ENCODE results near the gene MKS1.

MKS1 gene

DNA sequence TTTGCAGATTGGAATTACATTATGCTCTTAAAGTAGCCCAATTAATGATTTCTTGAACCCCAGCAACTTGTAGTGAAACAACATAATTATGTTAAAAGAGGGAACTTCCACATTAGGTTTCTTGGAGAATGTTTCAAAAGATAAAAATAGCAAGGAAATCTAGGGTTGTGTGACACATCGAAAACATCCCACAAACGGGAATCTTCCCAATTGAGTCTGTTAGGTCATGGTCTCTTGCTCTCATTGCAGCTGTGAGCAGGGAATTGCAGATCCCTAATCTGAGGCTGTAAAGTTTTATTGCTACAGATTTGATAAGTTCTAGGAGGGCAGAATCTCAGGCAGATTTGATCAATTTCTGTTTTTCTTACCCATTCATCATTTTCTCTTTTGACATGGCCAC lies 12.6 kb upstream of the MKS1 start:
- peak; percentile 4 for DNase-seq
- in situ Hi-C loops (cut with HindIII; ENCODE audit: low pct_ligation_motif_present, low sequenced_read_pairs): no loop called here
- no peak overlapping the region for H3K27ac ChIP-seq
- H3K4me3 ChIP-seq (ENCODE audit: low read depth, low read length): no peak overlapping the region
- H3K36me3 ChIP-seq (replicated peaks): no peaks in the 10 kb centered on the region
- no peaks in the 10 kb centered on the region for H3K27me3 ChIP-seq (replicated peaks)
- TF ChIP-seq, protein P1, sequence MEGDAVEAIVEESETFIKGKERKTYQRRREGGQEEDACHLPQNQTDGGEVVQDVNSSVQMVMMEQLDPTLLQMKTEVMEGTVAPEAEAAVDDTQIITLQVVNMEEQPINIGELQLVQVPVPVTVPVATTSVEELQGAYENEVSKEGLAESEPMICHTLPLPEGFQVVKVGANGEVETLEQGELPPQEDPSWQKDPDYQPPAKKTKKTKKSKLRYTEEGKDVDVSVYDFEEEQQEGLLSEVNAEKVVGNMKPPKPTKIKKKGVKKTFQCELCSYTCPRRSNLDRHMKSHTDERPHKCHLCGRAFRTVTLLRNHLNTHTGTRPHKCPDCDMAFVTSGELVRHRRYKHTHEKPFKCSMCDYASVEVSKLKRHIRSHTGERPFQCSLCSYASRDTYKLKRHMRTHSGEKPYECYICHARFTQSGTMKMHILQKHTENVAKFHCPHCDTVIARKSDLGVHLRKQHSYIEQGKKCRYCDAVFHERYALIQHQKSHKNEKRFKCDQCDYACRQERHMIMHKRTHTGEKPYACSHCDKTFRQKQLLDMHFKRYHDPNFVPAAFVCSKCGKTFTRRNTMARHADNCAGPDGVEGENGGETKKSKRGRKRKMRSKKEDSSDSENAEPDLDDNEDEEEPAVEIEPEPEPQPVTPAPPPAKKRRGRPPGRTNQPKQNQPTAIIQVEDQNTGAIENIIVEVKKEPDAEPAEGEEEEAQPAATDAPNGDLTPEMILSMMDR (IDR thresholded peaks at IDR 0.05; ENCODE audit: low read depth, low read length, missing control alignments): no peak

DNA sequence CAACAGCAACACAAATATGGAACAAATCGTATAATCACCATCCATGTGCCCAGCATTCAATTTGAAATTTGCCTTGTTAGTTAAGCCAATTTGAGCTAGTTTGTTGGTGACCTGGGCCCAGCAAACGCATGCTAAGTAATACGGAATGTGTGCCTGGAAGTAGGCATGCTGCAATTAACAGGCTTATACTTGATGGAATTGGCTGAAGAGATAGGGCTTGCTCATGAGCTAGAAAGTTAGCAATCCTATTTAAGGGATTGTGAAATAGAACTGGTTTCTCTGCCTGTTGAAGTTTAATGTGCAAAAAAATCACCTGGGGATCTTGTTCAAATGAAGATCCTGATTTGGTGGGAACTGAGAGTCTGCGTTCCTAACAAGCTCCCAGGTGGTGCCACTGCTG lies 10.8 kb upstream of the MKS1 start:
- TF ChIP-seq, protein P1 (IDR thresholded peaks at IDR 0.05; ENCODE audit: low read depth, low read length, missing control alignments): no peak
- no peaks in the 10 kb centered on the region for H3K27me3 ChIP-seq (replicated peaks)

DNA sequence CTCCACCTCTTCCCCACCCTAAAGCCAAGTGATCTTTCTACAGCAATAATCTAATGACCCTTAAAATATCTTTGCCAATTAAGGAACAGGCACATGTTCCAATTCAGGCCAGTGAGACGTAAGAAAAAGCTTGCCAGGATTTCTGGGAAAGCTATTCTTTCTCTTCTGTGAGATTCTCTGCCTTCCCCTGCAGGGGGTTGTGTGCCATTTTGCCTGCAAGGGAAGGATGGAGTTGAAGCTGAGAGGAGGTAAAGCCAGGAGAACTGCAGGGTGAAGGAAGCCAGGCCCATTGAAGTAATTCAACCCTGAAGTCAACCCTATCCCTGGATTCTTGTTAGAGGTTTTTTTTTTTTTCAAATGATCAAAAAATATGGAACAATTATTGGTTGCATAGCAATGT lies 10.3 kb upstream of the MKS1 start:
- Histone ChIP-seq H3K4me3 (ENCODE audit: low read depth, low read length) (no peak overlapping the region), H3K27ac (no peak overlapping the region), H3K36me3 (replicated peaks) (no peaks in the 10 kb centered on the region), H3K27me3 (replicated peaks) (no peaks in the 10 kb centered on the region)
- DNase-seq: no peak
- in situ Hi-C loops (cut with HindIII; ENCODE audit: low pct_ligation_motif_present, low sequenced_read_pairs): no loop called here
- TF ChIP-seq, protein P1 (IDR thresholded peaks at IDR 0.05; ENCODE audit: low read depth, low read length, missing control alignments): no peak

More for the DNA sequence above, 10.8 kb upstream of the MKS1 start:
- no peaks in the 10 kb centered on the region for H3K36me3 ChIP-seq (replicated peaks)
- no peak overlapping the region for H3K4me3 ChIP-seq (ENCODE audit: low read depth, low read length)
- no peak for DNase-seq
- H3K27ac ChIP-seq: no peak overlapping the region
- in situ Hi-C loops (cut with HindIII; ENCODE audit: low pct_ligation_motif_present, low sequenced_read_pairs): no loop called here

DNA sequence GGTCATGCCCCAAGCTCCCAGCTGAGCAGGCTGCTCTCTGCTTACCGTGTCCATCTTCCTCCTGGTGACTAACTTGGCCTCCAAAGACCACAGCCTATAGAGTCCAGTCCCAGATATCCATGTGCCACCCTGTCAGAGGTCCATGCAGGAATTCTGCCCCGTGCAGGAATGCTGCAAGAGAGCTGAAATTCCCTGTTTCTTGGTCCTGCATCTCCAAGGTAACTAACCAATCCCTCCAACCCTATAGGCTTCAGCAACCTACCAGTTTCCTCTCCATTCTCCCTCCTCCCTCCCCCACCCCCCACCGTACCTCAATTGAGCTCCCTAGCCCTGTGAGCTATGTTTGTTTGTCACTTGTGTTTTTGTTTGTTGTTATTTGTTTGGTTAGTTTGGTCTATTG lies 9.6 kb upstream of the MKS1 start:
- Histone ChIP-seq H3K36me3 (replicated peaks) (no peaks in the 10 kb centered on the region), H3K4me3 (ENCODE audit: low read depth, low read length) (no peak overlapping the region), H3K27me3 (replicated peaks) (no peaks in the 10 kb centered on the region), H3K27ac (no peak overlapping the region)
- no peak for DNase-seq
- TF ChIP-seq, protein P1 (IDR thresholded peaks at IDR 0.05; ENCODE audit: low read depth, low read length, missing control alignments): no peak
- in situ Hi-C loops (cut with HindIII; ENCODE audit: low pct_ligation_motif_present, low sequenced_read_pairs): no loop called here

DNA sequence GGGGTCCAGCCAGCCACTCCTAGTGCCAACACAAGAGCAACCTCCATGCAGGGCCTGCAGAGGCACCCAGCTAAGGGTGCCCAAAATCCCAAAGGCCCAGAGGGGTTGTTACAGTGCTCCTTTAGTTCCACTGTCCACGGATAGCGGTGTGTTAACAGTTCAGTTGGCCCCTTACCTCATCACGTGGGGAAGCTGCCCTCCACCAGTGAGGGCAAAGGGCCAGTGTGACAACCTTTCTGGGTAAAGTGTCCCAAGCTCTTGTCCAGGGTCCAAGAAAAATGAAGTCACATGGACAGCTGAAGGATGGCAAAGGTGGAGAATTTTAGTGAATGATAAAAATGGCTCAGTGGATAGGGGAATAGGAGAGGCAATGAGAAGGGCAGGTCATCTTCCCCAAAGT lies 8.7 kb upstream of the MKS1 start:
- DNase-seq: no peak
- no peaks in the 10 kb centered on the region for H3K27me3 ChIP-seq (replicated peaks)
- in situ Hi-C loops (cut with HindIII; ENCODE audit: low pct_ligation_motif_present, low sequenced_read_pairs): no loop called here
- TF ChIP-seq, protein P1 (IDR thresholded peaks at IDR 0.05; ENCODE audit: low read depth, low read length, missing control alignments): no peak
- H3K36me3 ChIP-seq (replicated peaks): no peaks in the 10 kb centered on the region
- no peak overlapping the region for H3K4me3 ChIP-seq (ENCODE audit: low read depth, low read length)
- H3K27ac ChIP-seq: no peak overlapping the region

DNA sequence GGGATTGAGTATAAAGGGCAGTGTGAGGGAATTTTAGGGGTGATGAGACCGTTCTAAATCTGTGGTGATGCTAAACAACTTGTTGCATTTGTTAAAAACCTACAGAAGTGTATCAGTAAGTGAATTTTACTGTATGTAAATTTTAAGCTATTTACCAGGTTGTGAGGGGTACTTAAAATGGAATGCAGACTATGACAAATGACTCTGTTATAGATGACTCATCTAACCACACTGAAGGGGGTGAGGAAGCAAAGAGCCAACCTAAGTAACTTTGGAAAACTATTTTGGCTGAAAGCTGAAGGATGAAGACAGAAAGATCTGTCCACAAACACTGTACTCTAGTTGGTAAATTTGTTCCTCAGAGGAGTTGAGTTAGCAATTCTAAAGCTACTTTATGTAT lies 5.3 kb upstream of the MKS1 start:
- Histone ChIP-seq H3K36me3 (replicated peaks) (no peaks in the 10 kb centered on the region), H3K27me3 (replicated peaks) (no peaks in the 10 kb centered on the region), H3K4me3 (ENCODE audit: low read depth, low read length) (no peak overlapping the region), H3K27ac (peak overlapping the region; percentile 34)
- in situ Hi-C loops (cut with HindIII; ENCODE audit: low pct_ligation_motif_present, low sequenced_read_pairs): no loop called here
- TF ChIP-seq, protein P1 (IDR thresholded peaks at IDR 0.05; ENCODE audit: low read depth, low read length, missing control alignments): no peak
- DNase-seq: peak; percentile 34
